Thyroid gland (tissue), 4 donors: ENCODE results near the gene TCAP.

Experiments
- CTCF ChIP-seq, 6 experiments: fragments of 200-600 bp in 3 of 6; fragments of 450-650 bp in 3 of 6; sonication (generic) in 3 of 6; IDR thresholded peaks; one replicate each; pipeline ENCODE4 v1.5.1; 2016 to 2019; ENCODE audit warnings: antibody characterized with exemption in 6 of 6, mild to moderate bottlenecking in 2 of 6, inconsistent platforms in 1 of 6, moderate library complexity in 1 of 6
- POLR2A ChIP-seq, 2 donors: fragments of 450-650 bp; IDR thresholded peaks; one replicate each; pipeline ENCODE4 v1.6.1; 2017; ENCODE audit warnings: antibody characterized with exemption in 2 of 2, mild to moderate bottlenecking in 2 of 2, moderate library complexity in 1 of 2

DNA sequence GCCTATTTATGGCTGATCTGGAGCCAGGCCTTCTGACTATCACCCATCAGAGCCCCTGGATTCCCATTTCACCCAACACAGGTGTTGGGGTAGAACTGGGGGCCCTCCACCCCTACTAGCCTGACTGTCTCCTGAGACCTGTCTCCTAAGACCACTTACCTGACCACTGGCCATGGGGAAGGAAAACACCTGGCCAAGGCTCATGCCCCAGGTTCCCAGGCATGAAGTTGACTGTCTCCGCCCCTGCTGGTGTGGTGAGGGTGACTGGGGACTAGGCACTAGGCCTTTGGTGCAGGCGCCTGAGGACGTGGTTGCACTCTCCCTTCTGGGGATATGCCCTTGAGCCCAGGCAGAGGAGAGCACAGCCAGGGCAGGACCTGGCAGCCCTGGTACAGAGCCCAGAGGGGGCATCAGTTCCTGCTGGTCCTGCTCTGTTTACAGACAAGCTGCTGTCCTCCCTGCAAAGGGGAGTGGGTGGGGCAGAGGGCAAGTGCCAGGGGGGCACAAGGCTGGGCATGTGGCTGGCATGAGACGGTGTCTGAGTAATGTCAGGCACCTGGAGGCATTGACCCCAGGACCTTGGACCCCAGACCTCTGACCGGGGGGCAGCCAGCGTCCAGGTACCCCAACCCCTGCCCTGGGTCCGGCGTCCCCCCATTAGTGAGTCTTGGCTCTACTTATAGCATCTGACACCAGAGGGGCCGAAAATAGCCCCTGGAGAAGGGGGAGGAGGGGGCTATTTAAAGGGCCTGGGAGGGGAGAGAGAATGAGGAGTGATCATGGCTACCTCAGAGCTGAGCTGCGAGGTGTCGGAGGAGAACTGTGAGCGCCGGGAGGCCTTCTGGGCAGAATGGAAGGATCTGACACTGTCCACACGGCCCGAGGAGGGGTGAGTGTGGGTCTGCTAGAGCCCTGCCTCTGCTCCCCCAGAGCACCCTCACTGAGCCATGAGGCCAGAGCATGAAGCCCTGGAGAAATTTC, at the start of gene TCAP:
- no peak for TF ChIP-seq POLR2A (IDR thresholded peaks at IDR 0.05)
- TF ChIP-seq CTCF (IDR thresholded peaks at IDR 0.05): no peak
